ENCODE measurements around the gene HSDL2.

DNA sequence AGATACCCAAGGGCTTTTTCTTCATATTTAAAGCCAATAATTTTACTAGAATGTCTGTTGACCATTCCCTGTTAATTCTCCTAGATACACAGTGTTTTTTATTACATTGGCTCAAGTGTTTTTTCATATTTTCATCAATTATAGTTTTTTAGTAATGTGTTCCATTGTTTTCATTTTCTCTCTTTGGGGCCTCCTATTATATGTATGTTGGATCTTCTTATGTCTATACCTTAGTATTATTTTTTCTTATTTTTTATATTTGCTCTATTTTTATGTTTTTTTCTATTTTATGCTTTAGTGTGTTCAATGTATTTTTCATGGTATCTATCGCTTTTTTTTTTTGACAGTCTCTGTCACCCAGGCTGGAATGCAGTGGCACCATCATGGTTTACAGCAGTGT, 114.2 kb downstream of the HSDL2 start:
- TF ChIP-seq POLR2AphosphoS5 (IDR thresholded peaks at IDR 0.05; ENCODE audit: borderline replicate concordance, low read depth, low read length) (no peak), EZH2 (IDR thresholded peaks at IDR 0.05) (no peak), FOXP2 (optimal IDR thresholded peaks at IDR 0.05; ENCODE audit: control extremely low read depth, extremely low read length, insufficient read depth) (no peak)

All from SK-N-MC (cell line).